Caco-2 (cell line): Measurements from ENCODE around the gene TMEM106A. TPM values are rescaled to one million over a fixed set of nuclear protein-coding genes. Genes with fewer than 3 reads are reported as not detected.
A peak's percentile ranks its signal among the peaks of the same experiment; 100 is the strongest.

Experiments used
- BruUV-seq: library from RNA; stranded (reverse); fragments of 400-500 nt; replicated peaks from 2 replicates; lab custom pipeline; 2021; lab: Mats Ljungman, UMichigan
- CTCF ChIA-PET: fragments of 300-600 bp; sonication (Branson Sonifier 250); formaldehyde crosslinking; loops from one replicate; lab custom pipeline; 2022; ENCODE audit warnings: antibody characterized with exemption; lab: Charles Lee
- POLR2A ChIA-PET: fragments of 300-600 bp; sonication (Branson Sonifier 250); formaldehyde crosslinking; loops from one replicate; lab custom pipeline; 2022; ENCODE audit warnings: antibody characterized with exemption; lab: Charles Lee
- DNase-seq, 2 experiments: peaks; one replicate each; pipeline versions ENCODE4 v3.0.0 to v3.0.0-alpha.2; 2020 to 2022
- H3K27me3 ChIP-seq: replicated peaks from 2 replicates; pipeline ENCODE4 v1.6.0; 2011; ENCODE audit warnings: low read length; ENCODE audit not compliant: control insufficient read depth, insufficient read depth
- H3K36me3 ChIP-seq: 2 replicates; pipeline ENCODE4 v1.5.1; 2011; ENCODE audit warnings: low read length; ENCODE audit not compliant: control insufficient read depth, insufficient read depth
- H3K4me1 ChIP-seq: fragments of 250-450 bp; sonication (Bioruptor Pico); 2 replicates; pipeline ENCODE4 v1.5.1; 2020; ENCODE audit warnings: mild to moderate bottlenecking
- H3K4me3 ChIP-seq: 2 replicates; pipeline ENCODE4 v1.5.1; 2011; ENCODE audit warnings: low read depth, mild to moderate bottlenecking, control low read depth, low read length
- H3K9me3 ChIP-seq: fragments of 250-450 bp; sonication (Bioruptor Pico); 2 replicates; pipeline ENCODE4 v1.5.1; 2020; ENCODE audit warnings: mild to moderate bottlenecking, moderate library complexity
- H3K27ac Mint-ChIP-seq: one replicate; pipeline ENCODE4 v1.8.0; 2022; ENCODE audit warnings: mixed read lengths; ENCODE audit not compliant: unreplicated experiment
- H3K27me3 Mint-ChIP-seq: one replicate; pipeline ENCODE4 v1.8.0; 2022; ENCODE audit warnings: mixed read lengths; ENCODE audit not compliant: insufficient read depth, unreplicated experiment
- H3K36me3 Mint-ChIP-seq: one replicate; pipeline ENCODE4 v1.8.0; 2022; ENCODE audit warnings: mild to moderate bottlenecking, mixed read lengths; ENCODE audit not compliant: insufficient read depth, unreplicated experiment
- H3K4me1 Mint-ChIP-seq: one replicate; pipeline ENCODE4 v1.8.0; 2022; ENCODE audit warnings: low read depth, mixed read lengths; ENCODE audit not compliant: unreplicated experiment
- H3K4me3 Mint-ChIP-seq: one replicate; pipeline ENCODE4 v1.8.0; 2022; ENCODE audit warnings: mild to moderate bottlenecking, moderate library complexity, mixed read lengths; ENCODE audit not compliant: unreplicated experiment
- H3K9me3 Mint-ChIP-seq: one replicate; pipeline ENCODE4 v1.8.0; 2022; ENCODE audit warnings: mixed read lengths; ENCODE audit not compliant: unreplicated experiment
- intact Hi-C: fragments of 100-400 bp; cut with micrococcal nuclease; formaldehyde crosslinking; loops from one replicate; pipeline ENCODE4 v1.10.0; 2022; ENCODE audit not compliant: unreplicated experiment
- total RNA-seq: library from RNA; stranded (reverse); gene quantifications from 2 replicates; pipeline ENCODE4 v1.2.3, GENCODE V29; 2022
- TF ChIP-seq, protein P1 (sequence below), 2 experiments: fragments of 200-600 bp in 1 of 2; IDR thresholded peaks; 1 replicate in 1 of 2; 2 replicates in 1 of 2; pipeline versions ENCODE4 v1.5.1 to v1.8.0; 2011 to 2022; ENCODE audit warnings: antibody characterized with exemption in 1 of 2, control low read depth in 1 of 2, inconsistent platforms in 1 of 2, low read depth in 1 of 2, low read length in 1 of 2, mild to moderate bottlenecking in 1 of 2, moderate library complexity in 1 of 2; ENCODE audit not compliant: insufficient read depth in 1 of 2, severe bottlenecking in 1 of 2, unreplicated experiment in 1 of 2

The TMEM106A gene
- total RNA-seq, 1 experiment from 2014 or later = 8.0 TPM

DNA sequence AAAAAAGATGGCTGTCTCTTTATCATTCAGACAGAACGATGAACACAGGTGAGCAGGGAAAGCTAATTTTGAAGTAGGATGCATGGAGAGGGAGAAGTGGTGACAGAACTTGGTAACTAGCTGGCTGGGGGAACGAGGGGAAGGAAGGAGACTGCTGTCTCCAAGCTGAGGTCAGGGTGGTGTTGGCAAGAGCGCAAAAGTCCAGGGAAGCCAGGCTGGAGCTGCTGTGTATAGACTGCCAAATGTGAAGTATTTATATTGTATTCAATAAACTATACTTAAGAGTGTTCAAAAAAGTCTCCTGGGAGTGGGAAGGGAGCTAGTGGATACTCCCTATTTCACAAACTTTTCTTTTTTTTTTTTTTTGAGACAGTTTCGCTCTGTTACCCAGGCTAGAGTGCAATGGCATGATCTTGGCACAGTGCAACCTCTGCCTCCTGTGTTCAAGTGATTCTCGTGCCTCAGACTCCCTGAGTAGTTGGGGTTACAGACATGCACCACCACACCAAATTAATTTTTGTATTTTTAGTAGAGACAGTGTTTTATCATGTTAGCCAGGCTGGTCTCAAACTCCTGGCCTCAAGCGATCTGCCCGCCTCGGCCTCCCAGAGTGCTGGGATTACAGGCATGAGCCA, 8.2 kb downstream of the TMEM106A start:
- Histone ChIP-seq H3K36me3 (peaks cover 2% of the 10 kb centered on the region), H3K9me3 (no peaks in the 10 kb centered on the region), H3K27me3 (no peaks in the 10 kb centered on the region), H3K4me1 (peaks cover 18% of the 10 kb centered on the region), H3K4me3 (no peak overlapping the region)
- Mint-ChIP-seq H3K27ac (no peak overlapping the region), H3K9me3 (no peaks in the 10 kb centered on the region), H3K4me3 (no peak overlapping the region), H3K4me1 (no peaks in the 10 kb centered on the region), H3K36me3 (no peaks in the 10 kb centered on the region), H3K27me3 (no peaks in the 10 kb centered on the region)
- TF ChIP-seq, protein P1, sequence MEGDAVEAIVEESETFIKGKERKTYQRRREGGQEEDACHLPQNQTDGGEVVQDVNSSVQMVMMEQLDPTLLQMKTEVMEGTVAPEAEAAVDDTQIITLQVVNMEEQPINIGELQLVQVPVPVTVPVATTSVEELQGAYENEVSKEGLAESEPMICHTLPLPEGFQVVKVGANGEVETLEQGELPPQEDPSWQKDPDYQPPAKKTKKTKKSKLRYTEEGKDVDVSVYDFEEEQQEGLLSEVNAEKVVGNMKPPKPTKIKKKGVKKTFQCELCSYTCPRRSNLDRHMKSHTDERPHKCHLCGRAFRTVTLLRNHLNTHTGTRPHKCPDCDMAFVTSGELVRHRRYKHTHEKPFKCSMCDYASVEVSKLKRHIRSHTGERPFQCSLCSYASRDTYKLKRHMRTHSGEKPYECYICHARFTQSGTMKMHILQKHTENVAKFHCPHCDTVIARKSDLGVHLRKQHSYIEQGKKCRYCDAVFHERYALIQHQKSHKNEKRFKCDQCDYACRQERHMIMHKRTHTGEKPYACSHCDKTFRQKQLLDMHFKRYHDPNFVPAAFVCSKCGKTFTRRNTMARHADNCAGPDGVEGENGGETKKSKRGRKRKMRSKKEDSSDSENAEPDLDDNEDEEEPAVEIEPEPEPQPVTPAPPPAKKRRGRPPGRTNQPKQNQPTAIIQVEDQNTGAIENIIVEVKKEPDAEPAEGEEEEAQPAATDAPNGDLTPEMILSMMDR (IDR thresholded peaks at IDR 0.05; ENCODE audit: insufficient read depth in 1 of 2, low read depth in 1 of 2, low read length in 1 of 2, severe bottlenecking in 1 of 2, unreplicated experiment in 1 of 2) = no peak
- peak in 1 of 2 experiments; percentile 7 for DNase-seq
- ChIA-PET POLR2A (interaction anchor here (1.0 to 1.7 kb wide), 2 partner anchors 96 to 198 kb away, joined by 5 read pairs; partner anchors contain the start of gene VAT1), CTCF (interaction anchor here (0.5 to 1.1 kb wide), 3 partner anchors 123 to 360 kb away, joined by 3 to 6 read pairs (median 3); no protein-coding TSS in a partner anchor)
- intact Hi-C loops = no loop called here
- no TSS peak for BruUV-seq

DNA sequence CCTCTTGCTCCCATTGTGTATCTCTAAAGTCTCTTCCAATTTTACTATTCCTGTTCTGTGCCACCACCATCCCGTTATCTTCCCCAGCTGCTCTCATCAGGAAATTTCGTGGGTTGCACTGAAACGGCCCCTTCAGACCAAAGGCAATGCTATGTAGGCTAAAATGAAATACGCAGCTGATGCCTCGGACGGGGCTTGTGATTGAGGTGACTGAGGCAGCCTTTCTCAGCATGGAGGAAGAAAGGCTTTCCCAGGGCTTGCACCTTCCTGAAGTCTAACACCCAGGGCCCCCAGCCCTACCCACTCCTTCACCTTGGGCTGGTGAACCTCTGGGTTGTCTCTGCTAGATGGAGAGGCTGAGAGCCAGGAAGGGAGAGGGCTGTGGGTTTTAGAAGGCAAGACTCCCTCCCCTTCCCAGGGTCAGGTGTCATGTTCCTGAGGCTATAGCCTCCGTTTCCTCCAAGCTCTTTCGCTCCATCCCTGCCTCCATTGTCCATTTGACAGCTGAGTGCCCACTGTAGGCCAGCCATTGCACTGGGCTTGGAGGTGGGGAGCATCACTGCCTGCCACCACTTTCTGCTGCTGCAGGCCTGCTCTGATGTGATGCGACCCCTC, 8.9 kb downstream of the TMEM106A start:
- peaks cover 18% of the 10 kb centered on the region for H3K4me1 ChIP-seq
- intact Hi-C loops = no loop called here
- no peak overlapping the region for H3K4me3 ChIP-seq
- BruUV-seq = no TSS peak
- Mint-ChIP-seq H3K27me3 (no peaks in the 10 kb centered on the region), H3K4me3 (no peak overlapping the region), H3K36me3 (no peaks in the 10 kb centered on the region), H3K4me1 (no peaks in the 10 kb centered on the region), H3K9me3 (no peaks in the 10 kb centered on the region), H3K27ac (no peak overlapping the region)
- H3K9me3 ChIP-seq = no peaks in the 10 kb centered on the region
- peak in 1 of 2 experiments; percentile 15 for DNase-seq
- TF ChIP-seq, protein P1 (IDR thresholded peaks at IDR 0.05; ENCODE audit: insufficient read depth in 1 of 2, low read depth in 1 of 2, low read length in 1 of 2, severe bottlenecking in 1 of 2, unreplicated experiment in 1 of 2) = no peak
- ChIA-PET POLR2A (no interaction called here), CTCF (no interaction called here)
- H3K27me3 ChIP-seq = no peaks in the 10 kb centered on the region
- peaks cover 1% of the 10 kb centered on the region for H3K36me3 ChIP-seq

DNA sequence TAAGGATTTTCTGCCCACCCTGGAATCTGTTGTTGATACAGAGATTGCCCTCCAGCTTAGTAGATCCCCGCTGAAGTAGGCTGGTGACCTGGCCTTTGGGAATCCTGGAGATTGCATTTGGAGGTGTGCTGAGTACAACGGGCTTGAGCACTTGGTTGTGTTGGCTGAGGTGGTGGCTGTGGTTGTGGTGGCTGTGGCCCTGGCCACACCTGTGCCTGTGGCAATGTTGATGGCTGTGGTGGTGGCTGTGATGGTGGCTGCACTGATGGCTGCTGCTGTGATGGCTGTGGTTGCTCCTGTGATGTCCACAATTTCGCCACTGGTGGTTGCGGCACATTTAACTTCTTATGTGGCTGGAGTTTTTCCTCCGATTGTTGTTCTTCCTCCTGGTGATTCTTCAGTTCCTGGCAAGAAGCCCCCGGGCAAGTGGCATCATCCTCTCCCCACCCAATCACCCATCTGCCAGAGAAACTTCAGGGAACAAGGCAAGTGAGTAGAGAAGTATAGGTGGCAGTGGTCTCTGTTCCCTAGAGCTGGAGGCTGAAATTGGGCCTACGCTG, 12.6 kb downstream of the TMEM106A start:
- H3K4me1 ChIP-seq = no peaks in the 10 kb centered on the region
- BruUV-seq = no TSS peak
- no peaks in the 10 kb centered on the region for H3K36me3 ChIP-seq
- no peak overlapping the region for H3K4me3 Mint-ChIP-seq
- H3K27me3 ChIP-seq = no peaks in the 10 kb centered on the region
- H3K27me3 Mint-ChIP-seq = no peaks in the 10 kb centered on the region
- H3K27ac Mint-ChIP-seq = no peak overlapping the region
- peak in 1 of 2 experiments; percentile 12 for DNase-seq
- no peak overlapping the region for H3K4me3 ChIP-seq
- no peaks in the 10 kb centered on the region for H3K9me3 ChIP-seq
- H3K9me3 Mint-ChIP-seq = no peaks in the 10 kb centered on the region
- intact Hi-C loops = no loop called here
- TF ChIP-seq, protein P1 (IDR thresholded peaks at IDR 0.05; ENCODE audit: insufficient read depth in 1 of 2, low read depth in 1 of 2, low read length in 1 of 2, severe bottlenecking in 1 of 2, unreplicated experiment in 1 of 2) = no peak
- no peaks in the 10 kb centered on the region for H3K4me1 Mint-ChIP-seq
- POLR2A ChIA-PET = no interaction called here
- CTCF ChIA-PET = no interaction called here
- H3K36me3 Mint-ChIP-seq = no peaks in the 10 kb centered on the region
